T-cell (primary cell): ENCODE results near the gene MYH9. TPM values are rescaled to one million over a fixed set of nuclear protein-coding genes. Genes with fewer than 3 reads are reported as not detected.

ENCODE experiments used
- ATAC-seq, 4 experiments: fragments of 200-7000 bp in 3 of 4; fragments of 150-1000 bp in 1 of 4; cut with Tn5 transposase; replicated peaks in 1 of 4; 1 replicate in 3 of 4; 2 replicates in 1 of 4; pipeline ENCODE4 v1.10.0; 2021; ENCODE audit warnings: moderate library complexity in 3 of 4, mild to moderate bottlenecking in 2 of 4, moderate number of reproducible peaks in 1 of 4
- CTCF ChIA-PET, 2 donors: fragments of 300-600 bp; sonication (Branson Sonifier 250); formaldehyde crosslinking; loops; one replicate each; lab custom pipeline; 2022; ENCODE audit warnings: antibody characterized with exemption in 2 of 2; lab: Charles Lee
- POLR2A ChIA-PET, 2 donors: fragments of 300-600 bp; sonication (Branson Sonifier 250); formaldehyde crosslinking; loops; one replicate each; lab custom pipeline; 2022; ENCODE audit warnings: antibody characterized with exemption in 2 of 2; lab: Charles Lee
- DNase-seq, 35 experiments: peaks; one replicate each; pipeline versions ENCODE4 v3.0.0 to v3.0.0-alpha.2; 2013 to 2023
- H3K27ac ChIP-seq: one replicate; pipeline ENCODE4 v1.5.1; 2013; ENCODE audit warnings: low read length
- H3K27me3 ChIP-seq, 2 experiments: replicated peaks in 1 of 2; 1 replicate in 1 of 2; 2 replicates in 1 of 2; pipeline versions ENCODE4 v1.6.1 to v1.7.0; 2013; ENCODE audit warnings: low read length in 1 of 2, mixed read lengths in 1 of 2; ENCODE audit not compliant: control insufficient read depth in 2 of 2, insufficient read depth in 2 of 2; ENCODE audit errors: extremely low read depth in 1 of 2
- H3K36me3 ChIP-seq, 2 donors: 1 replicate in 1 of 2; 2 replicates in 1 of 2; pipeline versions ENCODE4 v1.6.1 to v1.7.0; 2013; ENCODE audit warnings: low read length in 1 of 2; ENCODE audit not compliant: control insufficient read depth in 2 of 2, insufficient read depth in 1 of 2; ENCODE audit errors: extremely low read depth in 1 of 2
- H3K4me1 ChIP-seq, 2 experiments: 1 replicate in 1 of 2; 2 replicates in 1 of 2; pipeline versions ENCODE4 v1.6.1 to v1.7.0; 2013; ENCODE audit warnings: low read length in 2 of 2, mixed read lengths in 1 of 2; ENCODE audit not compliant: insufficient read depth in 2 of 2, control insufficient read depth in 1 of 2; ENCODE audit errors: extremely low read depth in 1 of 2
- H3K4me3 ChIP-seq, 2 donors: 1 replicate in 1 of 2; 2 replicates in 1 of 2; pipeline versions ENCODE4 v1.5.1 to v1.7.0; 2013; ENCODE audit warnings: mild to moderate bottlenecking in 2 of 2, low read length in 1 of 2, moderate library complexity in 1 of 2; ENCODE audit not compliant: control insufficient read depth in 1 of 2; ENCODE audit errors: extremely low read depth in 1 of 2
- H3K9me3 ChIP-seq: 2 replicates; pipeline ENCODE4 v1.7.0; 2013
- H3K27ac Mint-ChIP-seq, 2 donors: one replicate each; pipeline ENCODE4 v1.8.0; 2020 to 2021; ENCODE audit warnings: mild to moderate bottlenecking in 2 of 2, mixed read lengths in 2 of 2
- H3K27me3 Mint-ChIP-seq, 2 donors: one replicate each; pipeline ENCODE4 v1.8.0; 2021 to 2022; ENCODE audit warnings: mixed read lengths in 2 of 2
- H3K36me3 Mint-ChIP-seq: one replicate; pipeline ENCODE4 v1.8.0; 2021; ENCODE audit warnings: mixed read lengths
- H3K4me1 Mint-ChIP-seq, 3 donors: one replicate each; pipeline ENCODE4 v1.8.0; 2020 to 2022; ENCODE audit warnings: mixed read lengths in 3 of 3, mild to moderate bottlenecking in 1 of 3
- H3K4me3 Mint-ChIP-seq, 3 donors: one replicate each; pipeline ENCODE4 v1.8.0; 2020 to 2022; ENCODE audit warnings: mild to moderate bottlenecking in 3 of 3, mixed read lengths in 3 of 3, moderate library complexity in 3 of 3
- H3K9me3 Mint-ChIP-seq, 3 donors: one replicate each; pipeline ENCODE4 v1.8.0; 2020 to 2022; ENCODE audit warnings: mixed read lengths in 3 of 3
- WGBS: methylation state at CpG from one replicate; pipeline ENCODE4 v1.1.5; 2013; ENCODE audit warnings: missing lambda C conversion rate; ENCODE audit not compliant: insufficient coverage; 5-methylcytosine and 5-hydroxymethylcytosine counted together
- total RNA-seq, 35 experiments: library from RNA in 6 of 35; stranded (reverse) in 6 of 35; fragments of 120-200 nt in 1 of 35; gene quantifications; one replicate each; pipeline versions ENCODE4 v1.2.1 to v1.2.4 and lab custom pipeline; 2013 to 2026

The MYH9 gene
- total RNA-seq, 5 donors from 2014 or later (not counting 1 experiment from before 2014, with no cell fraction given) = 816 to 1,109 (median 896) TPM

- CTCF ChIA-PET = no interaction called here
- H3K4me1 Mint-ChIP-seq = peaks cover 26 to 33% (median 32%) of the 10 kb centered on the region in 3 donors
- H3K27ac Mint-ChIP-seq = no peak overlapping the region
These were observed 34.7 kb upstream of the MYH9 start for GRCh38 chr22:36422287-36423014.

GRCh38 chr22:36419912-36420882 lies 32.4 kb upstream of the MYH9 start:
- Histone ChIP-seq H3K27me3 (no peaks in the 10 kb centered on the region), H3K27ac (no peak overlapping the region), H3K36me3 (no peaks in the 10 kb centered on the region), H3K4me3 (no peak overlapping the region), H3K4me1 (peaks cover 6 to 29% of the 10 kb centered on the region in 2 experiments), H3K9me3 (no peaks in the 10 kb centered on the region)
- WGBS = 89% methylated on average over 12 of the region's 21 CpGs
- ATAC-seq = no peak
- no peak for DNase-seq
- H3K36me3 Mint-ChIP-seq = no peaks in the 10 kb centered on the region
- H3K9me3 Mint-ChIP-seq = no peaks in the 10 kb centered on the region
- ChIA-PET CTCF (interaction anchor here in 1 of 2 donors (0.7 kb wide), 1 partner anchor 11 kb away, joined by 7 read pairs; no protein-coding TSS in a partner anchor), POLR2A (interaction anchor here in 1 of 2 donors (0.7 kb wide), 1 partner anchor 71 kb away, joined by 4 read pairs; no protein-coding TSS in a partner anchor)
- no peaks in the 10 kb centered on the region for H3K27me3 Mint-ChIP-seq
- H3K4me1 Mint-ChIP-seq = peaks cover 19 to 36% (median 22%) of the 10 kb centered on the region in 3 donors
- H3K4me3 Mint-ChIP-seq = peak overlapping the region in 1 of 3 donors; percentile 60
- H3K27ac Mint-ChIP-seq = no peak overlapping the region

More at GRCh38 chr22:36422287-36423014, 34.7 kb upstream of the MYH9 start:
- H3K9me3 ChIP-seq = no peaks in the 10 kb centered on the region
- Mint-ChIP-seq H3K9me3 (no peaks in the 10 kb centered on the region), H3K36me3 (no peaks in the 10 kb centered on the region), H3K4me3 (no peak overlapping the region), H3K27me3 (no peaks in the 10 kb centered on the region)
- H3K4me3 ChIP-seq = no peak overlapping the region
- 93% methylated on average over 11 of the region's 14 CpGs for WGBS
- H3K36me3 ChIP-seq = no peaks in the 10 kb centered on the region
- POLR2A ChIA-PET = no interaction called here
- ATAC-seq = no peak
- DNase-seq = no peak
- H3K4me1 ChIP-seq = peaks cover 8 to 34% of the 10 kb centered on the region in 2 experiments
- H3K27ac ChIP-seq = no peak overlapping the region
- H3K27me3 ChIP-seq = no peaks in the 10 kb centered on the region

GRCh38 chr22:36419177-36419911 lies 31.6 kb upstream of the MYH9 start:
- no peaks in the 10 kb centered on the region for H3K36me3 Mint-ChIP-seq
- no peaks in the 10 kb centered on the region for H3K9me3 Mint-ChIP-seq
- no peaks in the 10 kb centered on the region for H3K27me3 Mint-ChIP-seq
- 30% methylated on average over 10 of the region's 13 CpGs for WGBS
- peak overlapping the region in 2 of 3 donors; percentile 34 to 60 for H3K4me3 Mint-ChIP-seq
- H3K9me3 ChIP-seq = no peaks in the 10 kb centered on the region
- CTCF ChIA-PET = interaction anchor here in 1 of 2 donors (0.7 kb wide), 1 partner anchor 11 kb away, joined by 7 read pairs; no protein-coding TSS in a partner anchor
- no peaks in the 10 kb centered on the region for H3K27me3 ChIP-seq
- H3K27ac ChIP-seq = no peak overlapping the region
- ATAC-seq (peak in 2 of 4 experiments; percentile 32 to 50), DNase-seq (peak in 1 of 35 experiments; percentile 41)
- peak overlapping the region; percentile 2 to 64 for H3K27ac Mint-ChIP-seq
- peaks cover 6 to 25% of the 10 kb centered on the region in 2 experiments for H3K4me1 ChIP-seq
- H3K36me3 ChIP-seq = no peaks in the 10 kb centered on the region
- peaks cover 12 to 31% (median 17%) of the 10 kb centered on the region in 3 donors for H3K4me1 Mint-ChIP-seq
- peak overlapping the region in 1 of 2 donors; percentile 15 for H3K4me3 ChIP-seq
- POLR2A ChIA-PET = no interaction called here

- no peak overlapping the region for H3K27ac ChIP-seq
- CTCF ChIA-PET = no interaction called here
These were observed 29.5 kb upstream of the MYH9 start for GRCh38 chr22:36417281-36417686.

GRCh38 chr22:36415415-36416168 lies 27.8 kb upstream of the MYH9 start:
- Mint-ChIP-seq H3K27ac (peak overlapping the region in 1 of 2 donors; percentile 53), H3K9me3 (no peaks in the 10 kb centered on the region), H3K36me3 (no peaks in the 10 kb centered on the region), H3K27me3 (no peaks in the 10 kb centered on the region), H3K4me3 (no peak overlapping the region), H3K4me1 (peaks cover 19 to 40% (median 22%) of the 10 kb centered on the region in 3 donors)
- CTCF ChIA-PET = interaction anchor here in 1 of 2 donors (0.6 kb wide), 1 partner anchor 24 kb away, joined by 6 read pairs; no protein-coding TSS in a partner anchor
- 74% methylated on average over 6 of the region's 12 CpGs for WGBS
- no peak for DNase-seq
- Histone ChIP-seq H3K27ac (no peak overlapping the region), H3K4me3 (no peak overlapping the region), H3K36me3 (no peaks in the 10 kb centered on the region), H3K27me3 (no peaks in the 10 kb centered on the region), H3K4me1 (peaks cover 5 to 40% of the 10 kb centered on the region in 2 experiments), H3K9me3 (no peaks in the 10 kb centered on the region)
- ATAC-seq = no peak
- POLR2A ChIA-PET = interaction anchor here in 1 of 2 donors (0.7 kb wide), 1 partner anchor 27 kb away, joined by 6 read pairs; no protein-coding TSS in a partner anchor

More at GRCh38 chr22:36417281-36417686, 29.5 kb upstream of the MYH9 start:
- Histone ChIP-seq H3K4me1 (peaks cover 5 to 28% of the 10 kb centered on the region in 2 experiments), H3K4me3 (no peak overlapping the region), H3K27me3 (no peaks in the 10 kb centered on the region), H3K9me3 (no peaks in the 10 kb centered on the region), H3K36me3 (no peaks in the 10 kb centered on the region)
- no peaks in the 10 kb centered on the region for H3K36me3 Mint-ChIP-seq
- peaks cover 12 to 30% (median 12%) of the 10 kb centered on the region in 3 donors for H3K4me1 Mint-ChIP-seq
- POLR2A ChIA-PET = no interaction called here
- ATAC-seq (no peak), DNase-seq (no peak)
- H3K27ac Mint-ChIP-seq = no peak overlapping the region
- H3K9me3 Mint-ChIP-seq = no peaks in the 10 kb centered on the region
- no peak overlapping the region for H3K4me3 Mint-ChIP-seq
- 81% methylated on average over 9 of the region's 9 CpGs for WGBS
- no peaks in the 10 kb centered on the region for H3K27me3 Mint-ChIP-seq
